Measurements from ENCODE around the gene ANKRD12. TPM values are rescaled to one million over a fixed set of nuclear protein-coding genes. Genes with fewer than 3 reads are reported as not detected.

ANKRD12 gene
- total RNA-seq, 2 experiments from 2014 or later, result 160 to 164 TPM

DNA sequence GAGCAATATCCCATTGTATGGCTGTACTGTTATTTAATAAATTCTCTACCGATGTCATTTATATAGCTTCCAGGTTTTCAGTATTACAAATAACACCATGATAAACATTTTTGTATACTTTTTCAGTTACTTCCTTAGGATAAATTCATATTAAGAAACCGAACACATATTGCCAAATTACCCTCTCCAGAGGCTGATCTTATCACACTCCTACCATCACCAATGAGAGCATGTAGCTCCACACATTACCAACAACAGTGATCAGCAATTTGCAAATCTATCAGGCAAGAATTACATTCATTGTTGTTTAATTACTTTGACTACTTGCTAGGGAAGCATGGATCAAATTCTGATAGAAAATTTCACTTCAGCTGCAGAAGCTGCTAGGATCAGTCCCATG lies 39.9 kb upstream of the ANKRD12 start:
- H3K36me3 Mint-ChIP-seq (ENCODE audit: low read depth), result peaks cover 2% of the 10 kb centered on the region
- H3K36me3 ChIP-seq (ENCODE audit: insufficient read depth, low read length), result no peaks in the 10 kb centered on the region
- no peaks in the 10 kb centered on the region for H3K9me3 ChIP-seq (ENCODE audit: control insufficient read depth in 1 of 2, insufficient read depth in 1 of 2, low read length in 2 of 2)
- no peak overlapping the region for H3K27ac ChIP-seq (ENCODE audit: low read depth in 1 of 2, low read length in 2 of 2)
- H3K4me3 Mint-ChIP-seq, result no peak overlapping the region
- H3K4me1 ChIP-seq (ENCODE audit: insufficient read depth, low read length), result peaks cover 38% of the 10 kb centered on the region
- no peak for DNase-seq
- H3K4me3 ChIP-seq (ENCODE audit: low read length), result no peak overlapping the region
- intact Hi-C loops (cut with DNase I, micrococcal nuclease), result no loop called here
- no peaks in the 10 kb centered on the region for H3K9me3 Mint-ChIP-seq
- ChIA-PET POLR2A (interaction anchor here (1.5 to 35.5 kb wide), 4 partner anchors 12 to 38 kb away, joined by 3 to 914 read pairs (median 11); partner anchors contain the start of gene ANKRD12), CTCF (interaction anchor here (2.1 kb wide), 1 partner anchor 14 kb away, joined by 7 read pairs; no protein-coding TSS in a partner anchor)
- peak overlapping the region; percentile 16 for H3K27ac Mint-ChIP-seq
- no peak for ATAC-seq (ENCODE audit: poor library complexity)
- TF ChIP-seq, protein P1, sequence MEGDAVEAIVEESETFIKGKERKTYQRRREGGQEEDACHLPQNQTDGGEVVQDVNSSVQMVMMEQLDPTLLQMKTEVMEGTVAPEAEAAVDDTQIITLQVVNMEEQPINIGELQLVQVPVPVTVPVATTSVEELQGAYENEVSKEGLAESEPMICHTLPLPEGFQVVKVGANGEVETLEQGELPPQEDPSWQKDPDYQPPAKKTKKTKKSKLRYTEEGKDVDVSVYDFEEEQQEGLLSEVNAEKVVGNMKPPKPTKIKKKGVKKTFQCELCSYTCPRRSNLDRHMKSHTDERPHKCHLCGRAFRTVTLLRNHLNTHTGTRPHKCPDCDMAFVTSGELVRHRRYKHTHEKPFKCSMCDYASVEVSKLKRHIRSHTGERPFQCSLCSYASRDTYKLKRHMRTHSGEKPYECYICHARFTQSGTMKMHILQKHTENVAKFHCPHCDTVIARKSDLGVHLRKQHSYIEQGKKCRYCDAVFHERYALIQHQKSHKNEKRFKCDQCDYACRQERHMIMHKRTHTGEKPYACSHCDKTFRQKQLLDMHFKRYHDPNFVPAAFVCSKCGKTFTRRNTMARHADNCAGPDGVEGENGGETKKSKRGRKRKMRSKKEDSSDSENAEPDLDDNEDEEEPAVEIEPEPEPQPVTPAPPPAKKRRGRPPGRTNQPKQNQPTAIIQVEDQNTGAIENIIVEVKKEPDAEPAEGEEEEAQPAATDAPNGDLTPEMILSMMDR (IDR thresholded peaks at IDR 0.05), result no peak
- peaks cover 55% of the 10 kb centered on the region for H3K4me1 Mint-ChIP-seq (ENCODE audit: low read depth)
- no peaks in the 10 kb centered on the region for H3K27me3 Mint-ChIP-seq
- H3K27me3 ChIP-seq (ENCODE audit: control insufficient read depth in 1 of 2, insufficient read depth in 2 of 2, low read length in 2 of 2), result no peaks in the 10 kb centered on the region

DNA sequence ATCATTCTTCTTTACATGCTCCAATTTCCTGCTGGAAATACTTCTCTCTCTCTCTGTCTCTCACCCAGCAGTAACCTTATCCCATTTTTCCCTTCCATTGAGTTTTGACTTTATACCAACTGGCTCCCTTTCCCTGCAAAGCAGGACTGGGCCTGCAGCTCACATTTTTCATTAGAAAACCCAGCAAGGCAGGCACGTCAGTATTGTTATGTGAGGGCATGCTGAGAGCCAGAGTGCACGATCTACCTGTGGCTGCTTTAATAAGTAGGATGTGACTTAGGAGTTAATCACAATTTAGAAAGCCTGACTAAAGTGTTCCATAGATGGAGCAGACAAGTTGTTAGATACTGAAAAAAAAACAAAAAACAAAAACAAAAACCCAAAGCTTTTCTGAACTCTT lies 39.2 kb upstream of the ANKRD12 start:
- Mint-ChIP-seq H3K9me3 (no peaks in the 10 kb centered on the region), H3K27me3 (no peaks in the 10 kb centered on the region), H3K4me1 (ENCODE audit: low read depth) (peaks cover 60% of the 10 kb centered on the region), H3K4me3 (no peak overlapping the region), H3K36me3 (ENCODE audit: low read depth) (peaks cover 5% of the 10 kb centered on the region), H3K27ac (peak overlapping the region; percentile 16)
- H3K36me3 ChIP-seq (ENCODE audit: insufficient read depth, low read length), result no peaks in the 10 kb centered on the region
- peaks cover 31% of the 10 kb centered on the region for H3K4me1 ChIP-seq (ENCODE audit: insufficient read depth, low read length)
- ChIA-PET POLR2A (interaction anchor here (1.5 to 35.5 kb wide), 4 partner anchors 12 to 37 kb away, joined by 3 to 914 read pairs (median 11); partner anchors contain the start of gene ANKRD12), CTCF (no interaction called here)
- H3K9me3 ChIP-seq (ENCODE audit: control insufficient read depth in 1 of 2, insufficient read depth in 1 of 2, low read length in 2 of 2), result no peaks in the 10 kb centered on the region
- intact Hi-C loops (cut with DNase I, micrococcal nuclease), result no loop called here
- TF ChIP-seq, protein P1 (IDR thresholded peaks at IDR 0.05), result no peak
- no peak overlapping the region for H3K4me3 ChIP-seq (ENCODE audit: low read length)
- no peak overlapping the region for H3K27ac ChIP-seq (ENCODE audit: low read depth in 1 of 2, low read length in 2 of 2)
- DNase-seq (no peak), ATAC-seq (ENCODE audit: poor library complexity) (no peak)
- no peaks in the 10 kb centered on the region for H3K27me3 ChIP-seq (ENCODE audit: control insufficient read depth in 1 of 2, insufficient read depth in 2 of 2, low read length in 2 of 2)

DNA sequence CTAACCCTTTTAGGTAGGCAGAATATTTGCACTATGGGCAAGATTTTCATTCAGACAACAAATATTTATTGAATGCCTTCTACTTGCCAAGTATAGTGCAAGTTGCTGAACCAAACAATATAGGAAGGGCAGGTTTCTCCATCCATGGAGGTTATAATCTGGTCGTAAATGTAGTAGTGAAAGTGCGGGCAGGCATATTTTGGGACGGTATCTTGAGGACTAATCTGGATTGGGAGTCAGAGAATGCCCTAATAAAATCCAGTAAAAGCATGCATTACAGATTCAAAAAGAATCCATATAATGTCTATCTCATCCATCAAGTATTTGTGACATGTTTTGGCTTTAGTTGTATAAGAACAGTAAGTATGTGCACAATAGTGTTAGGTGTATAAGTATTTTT lies 35.8 kb upstream of the ANKRD12 start:
- H3K4me3 ChIP-seq (ENCODE audit: low read length), result no peak overlapping the region
- no peaks in the 10 kb centered on the region for H3K27me3 ChIP-seq (ENCODE audit: control insufficient read depth in 1 of 2, insufficient read depth in 2 of 2, low read length in 2 of 2)
- ChIA-PET POLR2A (interaction anchor here (1.1 to 35.5 kb wide), 5 partner anchors 10 to 34 kb away, joined by 3 to 914 read pairs (median 55); partner anchors contain the start of gene ANKRD12), CTCF (interaction anchor here (0.8 to 5.7 kb wide), 5 partner anchors 9 to 43 kb away, joined by 3 to 66 read pairs (median 6); partner anchors contain the start of gene ANKRD12)
- H3K27ac ChIP-seq (ENCODE audit: low read depth in 1 of 2, low read length in 2 of 2), result no peak overlapping the region
- Mint-ChIP-seq H3K27ac (peak overlapping the region; percentile 55), H3K4me1 (ENCODE audit: low read depth) (peaks cover 60% of the 10 kb centered on the region), H3K36me3 (ENCODE audit: low read depth) (peaks cover 28% of the 10 kb centered on the region), H3K27me3 (no peaks in the 10 kb centered on the region), H3K9me3 (no peaks in the 10 kb centered on the region), H3K4me3 (peak overlapping the region; percentile 65)
- no peak for DNase-seq
- no peaks in the 10 kb centered on the region for H3K36me3 ChIP-seq (ENCODE audit: insufficient read depth, low read length)
- intact Hi-C loops (cut with DNase I, micrococcal nuclease), result loop anchor here (2.0 to 10.0 kb wide), 4 partner anchors 234 to 814 kb away; partner anchors contain the start of genes TWSG1 (in 2 of the 2), VAPA (in 2 of the 2) and RALBP1 (in 1 of the 2)
- peaks cover 0 to 4% of the 10 kb centered on the region in 2 experiments for H3K9me3 ChIP-seq (ENCODE audit: control insufficient read depth in 1 of 2, insufficient read depth in 1 of 2, low read length in 2 of 2)
- TF ChIP-seq, protein P1 (IDR thresholded peaks at IDR 0.05), result no peak
- no peak for ATAC-seq (ENCODE audit: poor library complexity)
- H3K4me1 ChIP-seq (ENCODE audit: insufficient read depth, low read length), result peaks cover 13% of the 10 kb centered on the region

All from CD4-positive, alpha-beta T cell (primary cell).